HG03060 (cell line): ENCODE results near the gene VAT1.
"Not testable (repeated sequence)": the region's sequence is repeated elsewhere in the genome, so short reads cannot be mapped to it uniquely, and the experiment has no call there.

Experiments
- ATAC-seq: cut with Tn5 transposase; IDR thresholded peaks from one replicate; pipeline ENCODE4 v1.9.1; 2021; ENCODE audit warnings: low read depth, moderate number of reproducible peaks; ENCODE audit not compliant: unreplicated experiment

VAT1 gene

DNA sequence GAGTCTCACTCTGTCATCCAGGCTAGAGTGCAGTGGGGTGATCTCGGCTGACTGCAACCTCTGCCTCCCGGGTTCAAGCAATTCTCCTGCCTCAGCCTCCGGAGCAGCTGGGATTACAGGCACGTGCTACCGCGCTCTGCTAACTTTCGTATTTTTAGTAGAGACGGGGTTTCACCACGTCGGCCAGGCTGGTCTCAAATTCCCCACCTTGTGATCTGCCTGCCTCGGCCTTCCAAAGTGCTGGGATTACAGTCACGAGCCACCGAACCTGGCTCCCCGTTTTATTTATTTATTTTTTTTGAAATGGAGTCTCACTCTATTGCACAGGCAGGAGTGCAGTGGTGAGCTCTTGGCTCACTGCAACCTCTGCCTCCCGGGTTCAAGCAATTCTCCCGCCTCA, 46.5 kb downstream of the VAT1 start:
- ATAC-seq = not testable (repeated sequence)

GRCh38 chr17:42975265-42975664, 46.9 kb downstream of the VAT1 start:
- ATAC-seq = no peak

GRCh38 chr17:42973323-42973722, 48.9 kb downstream of the VAT1 start:
- not testable (repeated sequence) for ATAC-seq

- no peak for ATAC-seq
Measured at GRCh38 chr17:42971589-42971988, 50.6 kb downstream of the VAT1 start.

DNA sequence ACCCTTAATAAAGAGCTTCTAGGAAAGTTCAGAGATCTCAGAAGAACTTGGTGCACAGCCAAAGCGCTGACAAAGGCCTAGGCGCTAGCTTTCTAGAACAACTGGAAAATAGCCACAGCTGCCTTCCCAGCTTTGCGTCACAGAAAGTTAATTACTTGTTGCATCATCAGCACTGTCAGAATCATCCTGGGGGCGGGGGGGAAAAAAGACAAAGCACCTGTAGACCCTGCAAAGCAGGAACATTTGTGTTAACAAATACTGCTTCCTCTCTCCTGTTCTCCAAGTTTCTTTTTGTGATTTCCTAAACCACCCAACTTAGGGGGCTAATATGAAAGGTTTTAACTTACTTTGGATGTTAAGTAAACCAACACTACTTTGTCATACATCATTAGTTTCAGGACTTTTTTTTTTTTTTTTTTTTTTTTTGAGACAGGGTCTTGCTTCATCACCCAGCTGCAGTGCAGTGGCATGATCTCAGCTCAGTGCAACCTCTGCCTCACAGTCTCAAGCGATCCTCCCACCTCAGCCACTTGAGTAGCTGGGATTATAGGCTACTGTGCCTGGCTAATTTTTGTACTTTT, 53.1 kb downstream of the VAT1 start:
- no peak for ATAC-seq

GRCh38 chr17:42967925-42968324, 54.3 kb downstream of the VAT1 start:
- ATAC-seq = no peak
